Activated CD8-positive, alpha-beta memory T cell treated with anti-CD3 and anti-CD28 coated beads, Interleukin-2, amount 10 ng/mL, durations not matched to agents 7 days and 5 days (primary cell): ENCODE data around the gene OR10AD1. TPM values are rescaled to one million over a fixed set of nuclear protein-coding genes. Genes with fewer than 3 reads are reported as not detected.
A peak's percentile ranks its signal among the peaks of the same experiment; 100 is the strongest.

Experiments used
- ATAC-seq: fragments of 150-1000 bp; cut with Tn5 transposase; one replicate; pipeline ENCODE4 v1.10.0; 2021; ENCODE audit warnings: moderate library complexity
- CTCF ChIA-PET: fragments of 350-600 bp; sonication (Branson Sonifier 250); formaldehyde crosslinking; loops from one replicate; lab custom pipeline; 2021; ENCODE audit warnings: antibody characterized with exemption; lab: Charles Lee
- DNase-seq: peaks from one replicate; pipeline ENCODE4 v3.0.0-alpha.2; 2020
- H3K27ac Mint-ChIP-seq: one replicate; pipeline ENCODE4 v1.8.0; 2021; ENCODE audit warnings: mild to moderate bottlenecking, mixed read lengths
- H3K27me3 Mint-ChIP-seq: one replicate; pipeline ENCODE4 v1.8.0; 2021; ENCODE audit warnings: mixed read lengths
- H3K36me3 Mint-ChIP-seq: one replicate; pipeline ENCODE4 v1.8.0; 2021; ENCODE audit warnings: mild to moderate bottlenecking, mixed read lengths
- H3K4me1 Mint-ChIP-seq: one replicate; pipeline ENCODE4 v1.8.0; 2021; ENCODE audit warnings: mixed read lengths
- H3K4me3 Mint-ChIP-seq: one replicate; pipeline ENCODE4 v1.8.0; 2021; ENCODE audit warnings: mild to moderate bottlenecking, moderate library complexity, mixed read lengths
- H3K9me3 Mint-ChIP-seq: one replicate; pipeline ENCODE4 v1.8.0; 2022; ENCODE audit warnings: low read depth, mixed read lengths
- total RNA-seq, 2 experiments: library from RNA; stranded (reverse); gene quantifications; one replicate each; pipeline ENCODE4 v1.2.3, GENCODE V29; 2021

Gene OR10AD1
- total RNA-seq, 2 experiments from 2014 or later: not detected

DNA sequence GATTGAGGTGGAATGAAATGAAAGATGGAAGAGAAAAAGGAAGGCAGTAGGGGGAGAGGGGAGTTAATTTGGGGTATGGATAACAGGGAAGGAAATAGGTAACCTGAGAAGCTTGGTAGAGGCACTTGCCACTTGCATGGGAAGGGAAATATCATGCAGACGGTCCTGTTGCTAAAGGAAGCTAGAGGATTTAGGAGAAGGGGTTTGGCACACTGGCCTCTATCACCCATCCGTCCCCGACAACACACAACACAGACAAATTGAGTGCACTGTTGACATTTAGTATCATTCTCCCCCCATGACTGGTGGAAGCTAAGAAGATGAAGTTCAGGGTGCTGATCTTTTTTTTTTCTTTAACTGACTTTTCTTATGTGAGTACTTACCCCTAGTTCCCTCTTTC is 2.0 kb downstream of the OR10AD1 start:
- H3K9me3 Mint-ChIP-seq: peaks cover 7% of the 10 kb centered on the region
- CTCF ChIA-PET: interaction anchor here (0.7 to 6.9 kb wide), 2 partner anchors 14 to 679 kb away, joined by 3 to 60 read pairs; no protein-coding TSS in a partner anchor
- no peaks in the 10 kb centered on the region for H3K27me3 Mint-ChIP-seq
- H3K4me3 Mint-ChIP-seq: no peak overlapping the region
- peaks cover 33% of the 10 kb centered on the region for H3K36me3 Mint-ChIP-seq
- H3K4me1 Mint-ChIP-seq: peaks cover 35% of the 10 kb centered on the region
- no peak for ATAC-seq
- H3K27ac Mint-ChIP-seq: no peak overlapping the region
- no peak for DNase-seq

DNA sequence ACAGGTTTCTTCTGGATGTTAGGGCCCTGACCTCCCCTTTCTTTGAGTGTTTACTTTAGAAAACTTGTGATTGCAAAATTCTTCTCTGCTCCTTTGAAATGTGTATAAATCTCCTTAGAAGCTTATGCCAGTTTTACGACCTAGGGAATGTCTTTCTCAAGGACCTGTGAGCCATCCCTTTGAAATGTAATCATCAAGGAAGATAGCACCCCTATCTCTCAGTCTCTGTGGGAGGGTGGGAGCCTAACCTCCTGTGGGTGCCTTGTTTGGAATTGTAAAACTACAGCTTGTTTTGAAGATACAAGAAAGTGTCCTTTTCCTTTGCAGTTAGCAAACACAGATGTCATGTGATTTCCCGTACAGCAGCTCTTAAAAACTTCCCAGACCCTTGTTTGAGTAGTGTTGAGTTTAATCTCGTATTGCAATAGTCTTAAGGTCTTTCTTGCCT is 3.3 kb downstream of the OR10AD1 start:
- Mint-ChIP-seq H3K27ac (peak overlapping the region; percentile 53), H3K27me3 (peaks cover 6% of the 10 kb centered on the region), H3K4me1 (peaks cover 35% of the 10 kb centered on the region), H3K9me3 (peaks cover 7% of the 10 kb centered on the region), H3K4me3 (peak overlapping the region; percentile 84), H3K36me3 (peaks cover 32% of the 10 kb centered on the region)
- CTCF ChIA-PET: interaction anchor here (3.3 to 6.9 kb wide), 3 partner anchors 12 to 418 kb away, joined by 17 to 60 read pairs (median 29); partner anchors contain the start of gene CCDC184
- DNase-seq: no peak
- no peak for ATAC-seq

DNA sequence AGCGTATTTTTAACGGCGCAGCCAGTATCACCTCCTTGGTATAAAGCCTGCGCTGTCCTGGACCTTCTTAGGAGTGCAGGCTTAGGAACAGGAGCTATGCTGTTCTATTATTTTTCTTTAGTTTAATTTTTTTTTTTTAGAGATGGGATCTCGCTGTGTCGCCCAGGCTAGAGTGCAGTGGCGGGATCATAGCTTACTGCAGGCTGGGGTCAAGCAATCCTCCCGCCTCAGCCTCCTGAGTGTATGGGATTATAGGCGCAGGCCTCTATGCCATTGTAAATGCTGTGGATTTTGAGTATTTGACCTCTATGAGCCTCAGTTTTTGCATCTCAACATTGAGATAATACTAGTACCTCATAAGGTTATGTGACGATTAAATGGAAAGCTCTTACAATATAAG is 4.1 kb downstream of the OR10AD1 start:
- peaks cover 27% of the 10 kb centered on the region for H3K36me3 Mint-ChIP-seq
- H3K9me3 Mint-ChIP-seq: peaks cover 5% of the 10 kb centered on the region
- H3K27ac Mint-ChIP-seq: peak overlapping the region; percentile 96
- no peak for DNase-seq
- H3K27me3 Mint-ChIP-seq: peaks cover 14% of the 10 kb centered on the region
- no peak for ATAC-seq
- peak overlapping the region; percentile 84 for H3K4me3 Mint-ChIP-seq
- CTCF ChIA-PET: interaction anchor here (1.1 to 6.9 kb wide), 5 partner anchors 11 to 419 kb away, joined by 3 to 60 read pairs (median 17); partner anchors contain the start of genes ASB8, CCDC184 and ZNF641
- peaks cover 35% of the 10 kb centered on the region for H3K4me1 Mint-ChIP-seq

DNA sequence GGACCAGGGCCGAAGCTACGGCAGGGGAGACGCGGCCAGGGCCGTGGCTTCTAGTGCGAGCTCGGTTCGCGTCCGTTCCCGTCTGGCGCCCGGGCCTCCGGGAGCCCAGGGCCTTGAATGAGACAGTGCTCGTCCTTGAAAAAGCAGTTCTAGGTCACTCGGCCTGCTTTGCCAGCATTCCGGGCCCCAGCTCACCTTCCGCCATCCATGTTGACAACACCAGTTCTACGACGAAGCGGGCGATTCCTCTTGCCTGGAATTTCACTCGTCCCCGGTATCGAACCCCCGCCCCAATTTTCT is 4.5 kb downstream of the OR10AD1 start:
- Mint-ChIP-seq H3K4me3 (peak overlapping the region; percentile 84), H3K27ac (peak overlapping the region; percentile 96)

DNA sequence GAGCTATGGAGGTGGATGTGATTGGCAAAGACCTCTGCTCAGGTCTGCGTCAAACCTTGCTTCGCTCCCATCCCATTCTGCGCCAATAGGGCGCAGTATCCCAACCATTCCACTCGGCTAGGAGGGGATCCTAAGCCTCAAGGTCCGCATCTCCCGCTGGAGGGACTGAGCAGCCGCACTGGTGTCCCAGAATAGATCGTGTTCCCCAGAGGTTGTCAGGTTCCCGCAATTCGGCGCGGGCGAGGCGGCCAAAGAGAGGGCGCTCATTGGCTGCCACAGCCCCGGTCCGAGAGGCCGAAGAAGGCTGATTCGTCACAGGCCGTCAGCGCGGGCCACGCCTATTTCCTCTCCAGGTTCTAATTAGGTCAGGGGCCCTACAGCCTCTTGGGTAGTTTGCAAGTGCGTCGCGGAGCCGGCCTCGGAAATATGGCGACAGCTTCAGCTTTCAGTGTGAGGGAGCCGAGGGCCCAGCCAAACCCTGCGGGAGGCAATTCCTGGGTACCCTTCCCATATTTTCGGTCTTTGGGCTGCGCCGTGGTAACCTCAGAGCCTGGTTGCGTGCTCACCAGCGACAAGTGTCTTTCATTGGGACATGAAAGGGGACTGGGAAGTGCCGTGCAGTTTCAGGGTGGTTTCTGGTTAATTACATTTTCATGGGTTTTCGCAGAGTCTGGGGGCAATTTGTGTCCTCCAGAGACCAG is 5.0 kb downstream of the OR10AD1 start:
- peak; percentile 99 for ATAC-seq
- H3K36me3 Mint-ChIP-seq: peaks cover 24% of the 10 kb centered on the region
- peak overlapping the region; percentile 96 for H3K27ac Mint-ChIP-seq
- peaks cover 4% of the 10 kb centered on the region for H3K9me3 Mint-ChIP-seq
- H3K4me1 Mint-ChIP-seq: peaks cover 35% of the 10 kb centered on the region
- DNase-seq: peak; percentile 97
- CTCF ChIA-PET: interaction anchor here (0.7 to 6.9 kb wide), 12 partner anchors 11 to 420 kb away, joined by 3 to 60 read pairs (median 4); partner anchors contain the start of genes ASB8, CCDC184 and ZNF641
- peak overlapping the region; percentile 84 for H3K4me3 Mint-ChIP-seq
- H3K27me3 Mint-ChIP-seq: peaks cover 22% of the 10 kb centered on the region

More for the DNA sequence above, 4.5 kb downstream of the OR10AD1 start:
- DNase-seq (no peak), ATAC-seq (peak; percentile 34)
- Mint-ChIP-seq H3K4me1 (peaks cover 35% of the 10 kb centered on the region), H3K36me3 (peaks cover 27% of the 10 kb centered on the region), H3K9me3 (peaks cover 4% of the 10 kb centered on the region), H3K27me3 (peaks cover 17% of the 10 kb centered on the region)
- CTCF ChIA-PET: interaction anchor here (0.7 to 6.9 kb wide), 6 partner anchors 11 to 419 kb away, joined by 3 to 60 read pairs (median 10); partner anchors contain the start of genes ASB8, CCDC184 and ZNF641

DNA sequence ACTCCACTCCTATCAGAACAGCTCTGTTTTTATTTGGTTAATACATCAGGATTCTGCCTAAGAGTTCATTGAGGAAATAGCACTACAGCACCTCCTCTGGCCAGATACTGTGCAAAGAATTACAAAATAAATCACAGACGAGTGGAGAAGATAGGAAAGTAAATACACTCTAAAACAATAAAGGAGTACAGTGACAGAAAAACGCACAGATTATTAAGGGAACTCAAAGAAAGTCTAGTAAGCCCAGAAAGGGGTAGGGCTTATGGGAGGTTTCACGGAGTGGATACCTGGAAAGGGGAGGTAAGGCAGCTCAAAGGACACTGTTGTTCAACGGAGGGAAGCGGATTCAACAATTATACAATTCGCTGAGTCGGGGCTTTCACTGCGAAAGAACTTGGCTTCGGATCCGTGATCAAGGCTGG is 5.5 kb downstream of the OR10AD1 start:
- Mint-ChIP-seq H3K36me3 (peaks cover 24% of the 10 kb centered on the region), H3K27me3 (peaks cover 25% of the 10 kb centered on the region), H3K4me1 (peaks cover 35% of the 10 kb centered on the region), H3K9me3 (peaks cover 2% of the 10 kb centered on the region), H3K27ac (peak overlapping the region; percentile 96), H3K4me3 (peak overlapping the region; percentile 84)
- CTCF ChIA-PET: interaction anchor here (0.8 to 6.9 kb wide), 12 partner anchors 10 to 420 kb away, joined by 3 to 60 read pairs (median 3); partner anchors contain the start of genes CCDC184 and ZNF641
- DNase-seq: no peak
- ATAC-seq: peak; percentile 21

DNA sequence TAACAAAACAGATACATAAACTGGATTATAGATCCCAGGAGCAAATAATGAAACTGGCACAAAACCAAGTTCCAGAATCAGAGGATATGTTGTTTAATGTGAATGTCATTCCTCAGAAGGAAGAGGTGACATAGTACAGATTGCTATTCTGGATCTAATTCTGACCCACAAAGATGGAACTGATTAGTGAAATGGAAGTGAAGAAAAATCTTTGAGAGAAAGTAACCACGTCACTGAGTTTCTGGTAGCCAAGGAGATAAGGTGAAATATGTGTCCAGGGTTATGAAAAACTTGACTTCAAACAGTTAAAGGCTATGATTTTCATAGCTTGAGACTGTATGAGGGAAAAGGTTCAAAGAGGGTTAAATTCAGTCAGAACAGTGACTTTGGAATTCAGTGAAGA is 8.3 kb downstream of the OR10AD1 start:
- CTCF ChIA-PET: interaction anchor here (1.5 to 6.9 kb wide), 2 partner anchors 7 to 12 kb away, joined by 3 to 60 read pairs; no protein-coding TSS in a partner anchor

DNA sequence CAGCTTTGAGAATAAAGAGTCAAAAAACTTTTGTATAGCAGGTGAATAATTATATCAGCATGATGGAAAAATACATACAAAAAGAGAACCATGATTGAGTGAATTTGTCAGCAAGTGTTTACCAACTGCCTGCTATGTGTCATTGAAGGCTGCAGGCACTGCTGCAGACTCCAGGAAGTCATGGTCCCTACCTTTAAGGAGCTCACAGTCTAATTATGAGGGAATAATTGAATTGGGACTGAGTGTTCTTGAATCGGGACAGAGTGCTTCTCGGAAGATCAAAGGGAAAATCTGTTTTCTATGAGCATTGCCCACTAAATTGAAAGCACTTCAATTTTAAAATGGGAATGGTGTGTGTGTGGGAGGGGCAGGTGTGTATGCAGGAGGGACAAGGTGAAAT is 9.5 kb downstream of the OR10AD1 start:
- no peaks in the 10 kb centered on the region for H3K9me3 Mint-ChIP-seq
- CTCF ChIA-PET: interaction anchor here (0.8 to 1.4 kb wide), 3 partner anchors 10 to 30 kb away, joined by 3 to 8 read pairs (median 3); partner anchors contain the start of gene CCDC184
- DNase-seq: no peak
- peaks cover under 1% of the 10 kb centered on the region for H3K36me3 Mint-ChIP-seq
- no peak overlapping the region for H3K27ac Mint-ChIP-seq
- no peak overlapping the region for H3K4me3 Mint-ChIP-seq
- H3K27me3 Mint-ChIP-seq: peaks cover 42% of the 10 kb centered on the region
- ATAC-seq: no peak
- H3K4me1 Mint-ChIP-seq: peaks cover 16% of the 10 kb centered on the region

More for the DNA sequence above, 8.3 kb downstream of the OR10AD1 start:
- DNase-seq (no peak), ATAC-seq (no peak)
- no peak overlapping the region for H3K4me3 Mint-ChIP-seq
- no peaks in the 10 kb centered on the region for H3K9me3 Mint-ChIP-seq
- H3K27me3 Mint-ChIP-seq: peaks cover 39% of the 10 kb centered on the region
- no peak overlapping the region for H3K27ac Mint-ChIP-seq
- H3K4me1 Mint-ChIP-seq: peaks cover 24% of the 10 kb centered on the region
- peaks cover 2% of the 10 kb centered on the region for H3K36me3 Mint-ChIP-seq

DNA sequence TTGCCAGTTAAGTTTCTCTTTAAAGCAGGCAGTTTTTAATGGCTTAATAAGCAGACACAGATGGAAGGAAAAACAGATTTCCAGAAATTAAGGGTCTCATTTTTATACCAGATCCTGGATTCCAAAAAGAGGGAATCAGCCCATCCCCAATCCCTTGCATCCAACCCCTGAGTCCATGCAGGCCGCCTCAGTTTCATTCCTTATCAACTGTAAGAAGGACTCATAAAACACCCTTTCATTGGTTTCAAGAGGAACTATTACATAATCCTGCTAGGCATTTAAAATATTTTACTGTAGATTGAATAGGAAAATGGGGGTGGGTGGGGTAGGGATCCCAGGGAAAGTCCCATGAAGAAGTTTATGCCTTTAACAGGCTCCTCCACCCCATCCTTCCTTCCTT is 10.2 kb downstream of the OR10AD1 start:
- peaks cover 44% of the 10 kb centered on the region for H3K27me3 Mint-ChIP-seq
- CTCF ChIA-PET: interaction anchor here (0.8 to 1.4 kb wide), 3 partner anchors 10 to 29 kb away, joined by 3 to 8 read pairs (median 3); partner anchors contain the start of gene CCDC184
- no peaks in the 10 kb centered on the region for H3K9me3 Mint-ChIP-seq
- H3K36me3 Mint-ChIP-seq: no peaks in the 10 kb centered on the region
- peaks cover 16% of the 10 kb centered on the region for H3K4me1 Mint-ChIP-seq
- no peak overlapping the region for H3K4me3 Mint-ChIP-seq
- H3K27ac Mint-ChIP-seq: no peak overlapping the region
- ATAC-seq: no peak
- DNase-seq: no peak

DNA sequence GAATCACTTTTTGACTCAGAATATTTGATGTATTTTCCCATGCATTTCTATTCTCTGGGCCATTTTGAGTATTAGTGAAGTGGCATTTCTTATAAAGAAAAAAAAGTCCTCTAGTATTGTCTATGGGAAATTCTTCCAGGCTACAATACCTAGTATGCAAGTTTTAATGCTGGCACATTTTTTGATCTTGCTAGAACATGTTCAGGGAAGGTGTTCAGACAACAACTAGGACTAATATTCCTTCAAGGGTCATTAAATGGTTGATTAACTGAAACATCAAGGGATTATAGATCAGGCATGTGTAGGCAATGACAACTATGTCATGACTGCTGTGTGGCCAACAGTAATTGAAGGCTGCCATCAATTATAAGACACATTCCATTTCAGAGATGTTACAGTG is 12.0 kb downstream of the OR10AD1 start:
- Mint-ChIP-seq H3K36me3 (no peaks in the 10 kb centered on the region), H3K9me3 (no peaks in the 10 kb centered on the region), H3K27me3 (peaks cover 49% of the 10 kb centered on the region), H3K4me3 (no peak overlapping the region), H3K27ac (no peak overlapping the region), H3K4me1 (peaks cover 10% of the 10 kb centered on the region)
- no peak for ATAC-seq
- CTCF ChIA-PET: interaction anchor here (2.8 to 7.1 kb wide), 2 partner anchors 7 to 12 kb away, joined by 17 to 60 read pairs; no protein-coding TSS in a partner anchor
- no peak for DNase-seq

DNA sequence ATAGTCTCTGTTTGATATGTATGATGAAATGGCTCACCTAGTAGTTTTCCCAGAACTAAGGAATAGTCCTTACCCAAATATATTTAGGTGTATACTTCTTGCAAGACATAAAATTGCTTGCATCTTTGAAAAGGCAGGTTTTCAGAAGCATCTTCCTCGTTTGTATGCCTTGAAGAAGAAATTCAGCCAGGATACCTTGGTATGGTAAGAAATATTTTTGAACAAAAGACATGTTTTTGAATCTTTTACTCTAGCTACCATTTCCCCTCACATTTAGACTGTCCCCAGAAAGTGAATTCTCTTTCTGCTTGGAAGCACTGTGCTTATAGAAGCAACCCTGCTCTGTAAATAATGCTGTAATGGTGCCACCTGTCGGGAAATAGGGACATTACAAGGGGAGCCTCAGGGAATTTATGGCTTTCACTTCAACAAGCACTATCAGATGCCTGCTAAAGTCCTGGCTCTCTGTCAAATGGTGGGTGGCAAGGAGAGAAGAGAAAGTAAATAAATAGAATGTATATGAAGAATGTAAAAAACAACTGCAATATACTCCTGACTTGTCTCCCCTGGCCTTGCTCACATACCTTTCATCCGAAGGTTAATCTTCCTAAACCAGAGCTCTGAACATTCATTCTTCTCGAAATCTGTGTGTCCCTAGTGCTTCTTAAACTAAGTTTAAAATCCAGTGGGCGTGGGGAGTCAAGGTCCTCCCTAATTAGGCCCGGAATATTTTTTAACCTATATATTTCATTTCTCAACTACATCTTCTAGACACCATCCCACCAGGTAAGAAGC is 13.6 kb downstream of the OR10AD1 start:
- Mint-ChIP-seq H3K9me3 (no peaks in the 10 kb centered on the region), H3K4me3 (no peak overlapping the region), H3K27ac (no peak overlapping the region), H3K36me3 (no peaks in the 10 kb centered on the region), H3K27me3 (peaks cover 56% of the 10 kb centered on the region), H3K4me1 (peaks cover 16% of the 10 kb centered on the region)
- DNase-seq: peak; percentile 81
- peak; percentile 75 for ATAC-seq
- CTCF ChIA-PET: interaction anchor here (0.5 to 7.1 kb wide), 15 partner anchors 8 to 429 kb away, joined by 3 to 60 read pairs (median 3); partner anchors contain the start of gene ASB8

DNA sequence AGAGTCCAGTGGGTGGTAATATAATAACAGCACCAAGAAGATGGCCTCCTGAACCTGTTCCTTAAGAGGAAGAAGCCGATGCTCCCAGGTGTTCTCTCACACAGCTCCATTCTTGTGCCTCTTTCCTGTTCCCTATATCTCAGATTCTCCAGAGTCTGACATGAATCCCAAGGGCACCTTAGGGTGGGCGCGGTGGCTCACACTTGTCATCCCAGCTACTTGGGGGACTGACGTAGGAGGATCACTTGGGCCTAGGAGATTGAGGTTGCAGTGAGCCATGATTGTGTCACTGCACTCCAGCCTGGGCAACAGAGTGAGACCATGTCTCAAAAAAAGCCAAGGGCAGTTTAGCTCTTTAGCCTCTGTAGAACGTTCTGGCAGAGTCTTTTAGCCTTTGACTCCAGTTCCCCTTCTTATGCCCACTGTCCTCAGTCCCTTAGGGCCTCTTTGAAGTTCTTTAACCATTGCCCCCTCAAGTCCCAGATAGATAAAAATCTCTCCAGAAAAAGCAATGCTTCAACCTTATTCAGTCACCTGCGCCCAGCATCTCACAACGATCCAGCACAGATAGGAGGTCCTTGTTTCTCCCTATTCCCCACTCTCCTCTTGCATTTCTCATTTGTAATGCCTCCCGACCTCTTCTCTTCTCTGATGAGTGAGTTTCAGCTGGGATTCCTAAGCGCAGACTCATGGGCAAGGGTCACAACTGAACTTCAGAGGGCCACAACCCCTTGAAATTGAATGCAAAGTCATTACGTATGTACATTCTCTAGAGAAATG is 15.0 kb downstream of the OR10AD1 start:
- no peaks in the 10 kb centered on the region for H3K9me3 Mint-ChIP-seq
- no peak for DNase-seq
- H3K27me3 Mint-ChIP-seq: peaks cover 47% of the 10 kb centered on the region
- no peaks in the 10 kb centered on the region for H3K36me3 Mint-ChIP-seq
- peaks cover 21% of the 10 kb centered on the region for H3K4me1 Mint-ChIP-seq
- no peak overlapping the region for H3K27ac Mint-ChIP-seq
- CTCF ChIA-PET: interaction anchor here (1.0 to 7.1 kb wide), 3 partner anchors 9 to 30 kb away, joined by 3 to 60 read pairs (median 17); no protein-coding TSS in a partner anchor
- no peak for ATAC-seq
- H3K4me3 Mint-ChIP-seq: no peak overlapping the region
